GM23248 (cell line): ENCODE results near the gene TMED10. TPM values are rescaled to one million over a fixed set of nuclear protein-coding genes. Genes with fewer than 3 reads are reported as not detected.

Experiments used
- DNase-seq: peaks from one replicate; pipeline ENCODE4 v3.0.0-alpha.2; 2015
- H2AFZ ChIP-seq: fragments of 200-600 bp; sonication (generic); 2 replicates; pipeline ENCODE4 v1.6.1; 2016; ENCODE audit warnings: antibody characterized with exemption
- H3F3A ChIP-seq: fragments of 200-600 bp; sonication (generic); 2 replicates; pipeline ENCODE4 v1.6.1; 2016; ENCODE audit warnings: mild to moderate bottlenecking, antibody characterized with exemption, mixed run types; ENCODE audit not compliant: insufficient read depth
- H3K27ac ChIP-seq: fragments of 200-600 bp; sonication (generic); 2 replicates; pipeline ENCODE4 v1.5.1; 2016; ENCODE audit warnings: mild to moderate bottlenecking
- H3K27me3 ChIP-seq: fragments of 200-600 bp; sonication (generic); replicated peaks from 2 replicates; pipeline ENCODE4 v1.6.1; 2016; ENCODE audit warnings: mild to moderate bottlenecking; ENCODE audit not compliant: insufficient read depth
- H3K36me3 ChIP-seq: fragments of 200-600 bp; sonication (generic); 2 replicates; pipeline ENCODE4 v1.6.1; 2016; ENCODE audit warnings: low read depth, mild to moderate bottlenecking
- H3K4me1 ChIP-seq: fragments of 200-600 bp; sonication (generic); 2 replicates; pipeline ENCODE4 v1.6.1; 2016; ENCODE audit warnings: mild to moderate bottlenecking; ENCODE audit not compliant: insufficient read depth
- H3K4me2 ChIP-seq: fragments of 200-600 bp; sonication (generic); one replicate; pipeline ENCODE4 v1.6.1; 2016; ENCODE audit warnings: mild to moderate bottlenecking; ENCODE audit not compliant: unreplicated experiment
- H3K4me3 ChIP-seq: fragments of 200-600 bp; sonication (generic); 2 replicates; pipeline ENCODE4 v1.5.1; 2016; ENCODE audit warnings: mild to moderate bottlenecking
- H3K79me2 ChIP-seq: fragments of 200-600 bp; sonication (generic); 2 replicates; pipeline ENCODE4 v1.6.1; 2016; ENCODE audit warnings: mild to moderate bottlenecking; ENCODE audit not compliant: insufficient read depth
- H3K9ac ChIP-seq: fragments of 200-600 bp; sonication (generic); 2 replicates; pipeline ENCODE4 v1.6.1; 2016; ENCODE audit warnings: mild to moderate bottlenecking
- H3K9me2 ChIP-seq: fragments of 200-600 bp; sonication (generic); 2 replicates; pipeline ENCODE4 v1.6.1; 2016; ENCODE audit warnings: mixed run types, mild to moderate bottlenecking, moderate library complexity; ENCODE audit not compliant: insufficient read depth
- H3K9me3 ChIP-seq: fragments of 200-600 bp; sonication (generic); one replicate; pipeline ENCODE4 v1.6.1; 2017; ENCODE audit warnings: low read depth
- H4K20me1 ChIP-seq: fragments of 200-600 bp; sonication (generic); 2 replicates; pipeline ENCODE4 v1.6.0; 2016; ENCODE audit not compliant: insufficient read depth
- EZH2 ChIP-seq: fragments of 200-600 bp; sonication (generic); IDR thresholded peaks from 2 replicates; pipeline ENCODE4 v1.6.1; 2018; ENCODE audit warnings: antibody characterized with exemption, mild to moderate bottlenecking; ENCODE audit not compliant: insufficient read depth, poor library complexity, severe bottlenecking
- EZH2phosphoT487 ChIP-seq: fragments of 200-600 bp; sonication (generic); IDR thresholded peaks from 2 replicates; pipeline ENCODE4 v1.6.1; 2018; ENCODE audit warnings: antibody characterized with exemption, moderate library complexity, mild to moderate bottlenecking, low read depth; ENCODE audit not compliant: insufficient read depth
- WGBS, 2 experiments: methylation state at CpG; one replicate each; pipeline ENCODE4 v1.1.6; 2015 to 2017; ENCODE audit warnings: low lambda C conversion rate in 2 of 2, low coverage in 1 of 2; ENCODE audit errors: missing lambda C conversion rate in 2 of 2; 5-methylcytosine and 5-hydroxymethylcytosine counted together
- in situ Hi-C: fragments of 300-500 bp; cut with MboI; formaldehyde crosslinking; loops from 2 replicates; pipeline ENCODE4 v1.15.0; 2020
- polyA plus RNA-seq: library from polyadenylated mRNA; unstranded; fragments of >200 nt; fragmentation: Nextera tagmentation; extraction: Ambion mirVana; gene quantifications from 2 replicates; pipeline ENCODE4 v1.2.1, GENCODE V29; 2016
- total RNA-seq: library from RNA; depleted of rRNA; stranded (reverse); fragments of >200 nt; shearing (Covaris generic); gene quantifications from 2 replicates; pipeline ENCODE4 v1.2.3, GENCODE V29; 2014

TMED10 gene
- total and polyA plus RNA-seq, 2 experiments from 2014 or later: 363 to 553 TPM

DNA sequence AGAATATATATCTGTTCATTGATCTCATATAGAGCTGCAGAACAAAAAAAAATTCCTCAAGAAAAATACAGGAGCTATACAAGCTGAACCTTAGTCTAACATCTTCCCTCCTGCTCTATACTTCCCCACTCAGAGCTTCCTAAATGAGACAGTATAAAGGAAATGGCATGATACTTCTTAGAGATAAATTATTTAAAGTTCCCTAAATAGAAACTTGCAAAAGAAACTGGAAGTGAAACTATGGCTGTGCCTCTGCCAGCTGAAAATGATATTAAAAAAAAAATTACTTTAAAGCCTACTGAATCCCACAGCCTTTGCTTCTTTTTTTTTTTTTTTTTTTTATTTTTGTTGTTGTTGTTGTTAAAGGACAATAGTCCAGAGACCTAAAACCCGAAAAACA lies 37.9 kb downstream of the TMED10 start:
- no peak overlapping the region for H3K4me3 ChIP-seq
- no peak for DNase-seq
- peak overlapping the region; percentile 17; the same call in 1 of the 2 replicates for H3K9ac ChIP-seq
- peaks cover 12% of the 10 kb centered on the region; the same call in 1 of the 2 replicates for H3F3A ChIP-seq
- no peaks in the 10 kb centered on the region for H3K27me3 ChIP-seq
- TF ChIP-seq EZH2phosphoT487 (no peak), EZH2 (no peak)
- H3K4me2 ChIP-seq: no peak overlapping the region
- in situ Hi-C loops: loop anchor here (25.0 kb wide), 1 partner anchor 324 kb away; no protein-coding TSS in a partner anchor
- no peaks in the 10 kb centered on the region for H3K9me2 ChIP-seq
- WGBS, 2 experiments: 89 to 95% methylated on average over 1 of the region's 1 CpG
- no peaks in the 10 kb centered on the region for H3K9me3 ChIP-seq
- no peak overlapping the region for H2AFZ ChIP-seq
- H4K20me1 ChIP-seq: no peaks in the 10 kb centered on the region
- H3K4me1 ChIP-seq: no peaks in the 10 kb centered on the region
- H3K27ac ChIP-seq: no peak overlapping the region
- peaks cover 15% of the 10 kb centered on the region; the same call in 1 of the 2 replicates for H3K36me3 ChIP-seq
- peaks cover 94% of the 10 kb centered on the region for H3K79me2 ChIP-seq

DNA sequence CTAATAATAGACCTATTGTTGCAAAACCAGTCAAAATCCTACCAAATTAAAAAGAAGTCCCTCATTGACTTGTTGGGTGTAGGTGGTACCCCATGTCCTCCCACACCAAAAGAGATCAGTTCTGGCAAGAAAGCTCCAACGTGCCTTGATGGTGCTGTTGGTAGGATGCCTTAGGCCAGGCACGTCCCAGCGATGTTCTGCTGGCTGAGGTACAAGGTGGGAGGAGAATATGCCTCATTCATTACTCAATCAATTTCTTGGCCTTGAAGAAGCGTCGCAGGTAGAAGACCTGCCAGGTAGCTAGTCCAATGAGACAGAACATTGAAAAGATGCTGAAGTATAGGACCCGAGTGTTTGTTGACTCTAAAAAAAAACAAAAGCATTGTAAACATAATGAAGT lies 41.8 kb downstream of the TMED10 start:
- DNase-seq: no peak
- H3K4me2 ChIP-seq: no peak overlapping the region
- 81 to 85% methylated on average over 6 of the region's 6 CpGs for WGBS, 2 experiments
- no peaks in the 10 kb centered on the region for H3K9me3 ChIP-seq
- peaks cover 19% of the 10 kb centered on the region; the same call in 1 of the 2 replicates for H3K36me3 ChIP-seq
- no peaks in the 10 kb centered on the region for H3K4me1 ChIP-seq
- no peak overlapping the region for H3K4me3 ChIP-seq
- H4K20me1 ChIP-seq: no peaks in the 10 kb centered on the region
- TF ChIP-seq EZH2phosphoT487: no peak
- TF ChIP-seq EZH2: no peak
- in situ Hi-C loops: loop anchor here (25.0 kb wide), 1 partner anchor 328 kb away; no protein-coding TSS in a partner anchor
- no peaks in the 10 kb centered on the region for H3K27me3 ChIP-seq
- H3F3A ChIP-seq: peaks cover 26% of the 10 kb centered on the region; the same call in 1 of the 2 replicates
- H3K9ac ChIP-seq: no peak overlapping the region
- peaks cover 85% of the 10 kb centered on the region for H3K79me2 ChIP-seq
- no peak overlapping the region for H2AFZ ChIP-seq
- H3K9me2 ChIP-seq: no peaks in the 10 kb centered on the region
- H3K27ac ChIP-seq: no peak overlapping the region

DNA sequence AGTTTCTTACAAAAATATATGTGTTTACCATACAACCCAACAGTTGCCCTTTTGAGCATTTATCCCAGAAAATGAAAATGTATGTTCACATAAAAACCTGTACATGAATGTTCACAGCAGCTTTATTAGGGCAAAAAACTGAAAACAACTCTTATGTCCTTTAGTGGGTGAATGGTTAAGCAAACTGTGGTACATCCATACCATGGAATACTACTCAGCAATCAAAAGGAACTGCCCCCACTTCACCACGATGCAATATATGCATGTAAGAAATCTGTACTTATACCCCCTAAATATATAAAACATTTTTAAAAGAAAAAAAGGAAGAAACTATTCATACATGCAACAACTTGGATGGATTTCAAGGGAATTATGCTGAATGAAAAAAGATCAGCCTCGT lies 42.8 kb downstream of the TMED10 start:
- H3K4me2 ChIP-seq: no peak overlapping the region
- no peak for DNase-seq
- no peaks in the 10 kb centered on the region for H3K4me1 ChIP-seq
- no peak overlapping the region for H2AFZ ChIP-seq
- no peak overlapping the region for H3K27ac ChIP-seq
- H3K9me3 ChIP-seq: no peaks in the 10 kb centered on the region
- no peak overlapping the region for H3K4me3 ChIP-seq
- in situ Hi-C loops: loop anchor here (25.0 kb wide), 1 partner anchor 329 kb away; no protein-coding TSS in a partner anchor
- H3K36me3 ChIP-seq: peaks cover 19% of the 10 kb centered on the region; the same call in 1 of the 2 replicates
- no peaks in the 10 kb centered on the region for H3K9me2 ChIP-seq
- H4K20me1 ChIP-seq: no peaks in the 10 kb centered on the region
- 93 to 99% methylated on average over 2 of the region's 2 CpGs for WGBS, 2 experiments
- H3K9ac ChIP-seq: no peak overlapping the region
- peaks cover 26% of the 10 kb centered on the region; the same call in 1 of the 2 replicates for H3F3A ChIP-seq
- no peaks in the 10 kb centered on the region for H3K27me3 ChIP-seq
- no peak for TF ChIP-seq EZH2phosphoT487
- no peak for TF ChIP-seq EZH2
- H3K79me2 ChIP-seq: peaks cover 85% of the 10 kb centered on the region

DNA sequence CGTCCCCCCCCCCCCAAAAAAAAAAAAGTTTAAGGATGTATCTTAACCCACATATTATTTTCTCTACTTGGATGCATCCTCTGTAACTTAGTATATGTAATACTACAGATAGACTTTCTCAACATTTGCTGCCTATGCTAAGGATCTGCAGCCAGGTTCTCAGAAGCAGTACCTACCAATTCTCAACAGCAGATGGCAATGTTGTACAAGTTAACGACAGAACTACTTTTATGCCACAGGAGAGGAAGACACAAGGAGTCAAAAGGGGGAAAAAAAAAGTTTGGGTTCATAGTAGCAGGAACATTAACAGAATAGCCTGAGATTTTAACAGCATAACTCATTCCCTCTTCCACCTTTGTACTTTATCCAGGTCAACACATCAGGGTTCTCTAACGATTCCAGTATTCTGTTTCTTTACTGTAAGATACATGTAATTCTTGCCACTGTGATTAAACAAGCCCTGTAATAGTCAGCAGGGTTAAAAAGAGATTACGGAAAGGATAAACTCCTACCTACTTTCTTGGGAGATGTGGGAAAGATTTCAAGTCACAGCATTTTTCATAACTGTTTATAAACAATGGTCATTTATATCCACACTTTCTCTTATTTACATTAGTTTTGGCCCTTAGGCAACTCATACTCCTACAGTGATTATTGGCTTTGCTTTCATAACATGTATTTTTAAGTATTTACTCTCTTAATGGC lies 43.9 kb downstream of the TMED10 start:
- Histone ChIP-seq H4K20me1 (no peaks in the 10 kb centered on the region), H3K4me1 (no peaks in the 10 kb centered on the region), H3K9me3 (no peaks in the 10 kb centered on the region), H3F3A (peaks cover 26% of the 10 kb centered on the region; the same call in 1 of the 2 replicates), H3K27ac (0 out of 2 replicates have a peak overlapping the region, but pooled peaks have one; percentile 10), H3K79me2 (peaks cover 85% of the 10 kb centered on the region), H2AFZ (no peak overlapping the region), H3K9me2 (no peaks in the 10 kb centered on the region), H3K4me2 (no peak overlapping the region), H3K27me3 (no peaks in the 10 kb centered on the region), H3K4me3 (no peak overlapping the region), H3K36me3 (peaks cover 19% of the 10 kb centered on the region; the same call in 1 of the 2 replicates), H3K9ac (no peak overlapping the region; the same call in 1 of the 2 replicates)
- in situ Hi-C loops: loop anchor here (25.0 kb wide), 1 partner anchor 330 kb away; no protein-coding TSS in a partner anchor
- peak; percentile 78 for DNase-seq
- 27 to 29% methylated on average over 4 of the region's 4 CpGs for WGBS, 2 experiments
- TF ChIP-seq EZH2: no peak
- no peak for TF ChIP-seq EZH2phosphoT487
